Measurements from ENCODE around the gene ECHS1.
A peak's percentile ranks its signal among the peaks of the same experiment; 100 is the strongest.

The ECHS1 gene

GRCh38 chr10:133385214-133385613 is 12.1 kb upstream of the ECHS1 start:
- no peak overlapping the region for H3K4me3 ChIP-seq (ENCODE audit: control insufficient read depth, low read depth, low read length)
- DNase-seq (ENCODE audit: low read depth): no peak
- no peak for TF ChIP-seq CTCF (conservative IDR thresholded peaks at IDR 0.05; ENCODE audit: control insufficient read depth, insufficient read depth, low read depth, low read length)

GRCh38 chr10:133384071-133384470 is 10.9 kb upstream of the ECHS1 start:
- H3K4me3 ChIP-seq (ENCODE audit: control insufficient read depth, low read depth, low read length): no peak overlapping the region
- TF ChIP-seq CTCF (conservative IDR thresholded peaks at IDR 0.05; ENCODE audit: control insufficient read depth, insufficient read depth, low read depth, low read length): no peak
- no peak for DNase-seq (ENCODE audit: low read depth)

- no peak for DNase-seq (ENCODE audit: low read depth)
- no peak for TF ChIP-seq CTCF (conservative IDR thresholded peaks at IDR 0.05; ENCODE audit: control insufficient read depth, insufficient read depth, low read depth, low read length)
- H3K4me3 ChIP-seq (ENCODE audit: control insufficient read depth, low read depth, low read length): no peak overlapping the region
These were observed 10.4 kb upstream of the ECHS1 start for GRCh38 chr10:133383551-133383950.

GRCh38 chr10:133381036-133381435 is 7.9 kb upstream of the ECHS1 start:
- no peak overlapping the region for H3K4me3 ChIP-seq (ENCODE audit: control insufficient read depth, low read depth, low read length)
- no peak for TF ChIP-seq CTCF (conservative IDR thresholded peaks at IDR 0.05; ENCODE audit: control insufficient read depth, insufficient read depth, low read depth, low read length)
- no peak for DNase-seq (ENCODE audit: low read depth)

GRCh38 chr10:133379801-133380666 is 6.9 kb upstream of the ECHS1 start:
- peak overlapping the region; percentile 33 for H3K4me3 ChIP-seq (ENCODE audit: control insufficient read depth, low read depth, low read length)
- no peak for TF ChIP-seq CTCF (conservative IDR thresholded peaks at IDR 0.05; ENCODE audit: control insufficient read depth, insufficient read depth, low read depth, low read length)
- DNase-seq (ENCODE audit: low read depth): no peak

- peak within 1 kb of the TSS; percentile 63 for H3K4me3 ChIP-seq (ENCODE audit: control insufficient read depth, low read depth, low read length)
- peak; percentile 48 for DNase-seq (ENCODE audit: low read depth)
- TF ChIP-seq CTCF (conservative IDR thresholded peaks at IDR 0.05; ENCODE audit: control insufficient read depth, insufficient read depth, low read depth, low read length): no peak
These were observed 6.1 kb upstream of the ECHS1 start, which contains the start of gene PAOX for GRCh38 chr10:133379152-133379800. Gene PAOX, plus strand, starts transcription at chr10:133379262. Its CDS starts 55 bp downstream, at chr10:133379317.

Data from fibroblast of mammary gland (primary cell).